Ishikawa (cell line): ENCODE results near the gene IFI27L2.

Experiments
- EGR1 ChIP-seq: IDR thresholded peaks from 2 replicates; pipeline ENCODE4 v1.6.1; 2012
- TAF1 ChIP-seq: IDR thresholded peaks from 2 replicates; pipeline ENCODE4 v1.6.1; 2012; ENCODE audit warnings: low read depth, mild to moderate bottlenecking

- TF ChIP-seq EGR1 (no peak), TAF1 (no peak)
These were observed 16.6 kb upstream of the IFI27L2 start for GRCh38 chr14:94145902-94146527.
